Mesenteric fat pad (tissue), 1 donor: ENCODE data around the gene KRT14. TPM values are rescaled to one million over a fixed set of nuclear protein-coding genes. Genes with fewer than 3 reads are reported as not detected.

ENCODE experiments used
- total RNA-seq: library from RNA; stranded (reverse); fragmentation: NEBNext Ultra II Directional; extraction: Animal tissue kit (Norgen Biotek cat#: 25700); gene quantifications from one replicate; pipeline ENCODE4 v1.2.1, GENCODE V29; 2021
- donor health status: DM: yes; HTN: yes; CAD: no.

KRT14 gene
- total RNA-seq, 1 donor from 2014 or later = 1.00 TPM

Other genes starting within 250 kb of the KRT14 start
- gene KRT33A, start 236.1 kb downstream of the KRT14 start, total RNA-seq = not detected
- gene KRT33B, start 217.1 kb downstream of the KRT14 start, total RNA-seq = not detected
- not detected for gene KRT34, start 204.6 kb downstream of the KRT14 start, total RNA-seq
- gene KRT31, start 189.3 kb downstream of the KRT14 start, total RNA-seq = not detected
- not detected for gene KRT37, start 162.3 kb downstream of the KRT14 start, total RNA-seq
- gene KRT38, start 145.9 kb downstream of the KRT14 start, total RNA-seq = not detected
- not detected for gene KRT32, start 119.5 kb downstream of the KRT14 start, total RNA-seq
- gene KRT35, start 105.7 kb downstream of the KRT14 start, total RNA-seq = not detected
- not detected for gene KRT36, start 97.0 kb downstream of the KRT14 start, total RNA-seq
- not detected for gene KRT13, start 81.3 kb downstream of the KRT14 start, total RNA-seq
- gene KRT15, start 68.0 kb downstream of the KRT14 start, total RNA-seq = not detected
- gene KRT19, start 58.6 kb downstream of the KRT14 start, total RNA-seq = 1.8 TPM
- gene KRT9, start 14.8 kb downstream of the KRT14 start, total RNA-seq = not detected
- gene KRT16, start 25.9 kb upstream of the KRT14 start, total RNA-seq = 5.5 TPM
- not detected for gene KRT17, start 37.7 kb upstream of the KRT14 start, total RNA-seq
- gene EIF1, start 102.0 kb upstream of the KRT14 start, total RNA-seq = 972 TPM
- gene GAST, start 125.4 kb upstream of the KRT14 start, total RNA-seq = not detected
- gene HAP1, start 147.7 kb upstream of the KRT14 start, total RNA-seq = 0.13 TPM
- 16.2 TPM for gene JUP, start 199.8 kb upstream of the KRT14 start, total RNA-seq
- gene P3H4, start 225.1 kb upstream of the KRT14 start, total RNA-seq = 5.6 TPM
- 35.7 TPM for gene FKBP10, start 226.1 kb upstream of the KRT14 start, total RNA-seq
- gene NT5C3B, start 249.3 kb upstream of the KRT14 start, total RNA-seq = 43.8 TPM